Stimulated activated CD4-positive, alpha-beta T cell treated with anti-CD3 and anti-CD28 coated beads, Interleukin-1b, Interleukin-23, amount 100 ng/mL, for 1 hour (primary cell): ENCODE measurements around the gene PHLDB3.

Experiments used
- DNase-seq, 2 donors: peaks; one replicate each; pipeline ENCODE4 v3.0.0-alpha.2; 2020; ENCODE audit warnings: low read depth in 2 of 2

Gene PHLDB3

DNA sequence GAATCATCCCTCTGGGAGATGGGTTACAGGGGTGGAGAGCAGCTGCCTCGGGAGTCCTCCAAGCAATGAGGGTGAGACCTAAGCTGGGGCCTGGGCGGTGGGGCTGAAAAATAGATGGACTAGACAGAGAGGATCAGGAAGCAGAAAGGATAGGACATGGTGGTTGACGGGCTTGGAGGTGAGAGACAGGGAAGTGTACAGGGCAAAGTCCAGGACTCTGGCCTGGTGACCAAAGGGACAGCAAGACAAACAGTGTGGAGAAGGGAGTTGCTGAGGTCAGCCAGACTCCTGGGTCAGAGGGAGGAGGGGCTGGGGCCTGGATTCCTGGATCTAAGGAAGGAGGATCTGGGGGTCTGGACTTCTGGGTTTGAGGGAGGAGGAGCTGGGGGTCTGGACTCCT is 5.5 kb downstream of the PHLDB3 start:
- DNase-seq: no peak

DNA sequence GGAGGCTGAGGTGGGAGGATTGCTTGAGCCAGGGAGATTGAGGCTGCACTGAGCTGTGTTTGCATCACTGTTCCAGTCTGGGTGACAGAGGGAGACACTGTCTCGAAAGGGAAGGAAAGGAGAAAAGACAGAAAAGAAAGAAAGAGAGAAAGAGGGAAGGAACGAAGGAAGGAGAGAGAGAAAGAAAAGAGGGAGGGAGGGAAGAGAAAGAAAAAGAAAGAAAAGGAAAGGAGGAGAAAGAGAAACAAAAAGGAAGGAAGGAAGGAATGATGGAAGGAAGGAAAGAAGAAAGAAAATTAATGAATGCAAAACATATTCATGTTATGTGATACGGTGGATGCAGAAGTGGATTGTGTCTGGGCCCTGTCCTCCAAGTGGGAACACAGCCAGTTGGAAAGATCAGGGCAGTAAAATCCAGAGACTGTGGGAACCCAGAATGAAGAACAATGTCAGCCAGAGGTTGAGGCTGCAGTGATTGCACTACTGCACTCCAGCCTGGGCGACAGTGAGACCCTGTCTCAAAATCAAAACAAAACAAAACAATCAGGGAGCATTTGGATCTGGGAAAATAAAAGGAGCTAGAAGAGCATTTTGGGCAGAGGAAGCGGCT is 6.2 kb downstream of the PHLDB3 start:
- no peak for DNase-seq

DNA sequence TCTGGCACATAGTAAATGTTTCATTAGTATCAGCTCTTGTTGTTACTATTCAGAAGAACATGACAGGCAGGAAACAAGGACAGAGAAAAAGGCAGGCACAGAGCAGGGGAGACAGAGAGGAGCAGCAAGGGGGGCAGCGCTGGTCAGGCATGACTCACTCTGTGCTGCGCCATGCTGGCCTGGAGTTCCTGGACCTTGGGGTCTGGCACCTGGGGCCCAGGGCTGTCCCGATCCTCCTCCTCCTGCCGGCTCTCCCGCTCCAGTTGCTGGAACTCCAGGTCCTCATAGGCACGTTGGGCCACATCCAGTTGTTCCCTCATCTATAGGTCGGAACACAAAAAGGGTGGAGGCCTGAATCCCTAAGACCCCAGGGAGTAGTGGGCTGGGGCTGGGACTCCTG is 7.6 kb downstream of the PHLDB3 start:
- DNase-seq: no peak

DNA sequence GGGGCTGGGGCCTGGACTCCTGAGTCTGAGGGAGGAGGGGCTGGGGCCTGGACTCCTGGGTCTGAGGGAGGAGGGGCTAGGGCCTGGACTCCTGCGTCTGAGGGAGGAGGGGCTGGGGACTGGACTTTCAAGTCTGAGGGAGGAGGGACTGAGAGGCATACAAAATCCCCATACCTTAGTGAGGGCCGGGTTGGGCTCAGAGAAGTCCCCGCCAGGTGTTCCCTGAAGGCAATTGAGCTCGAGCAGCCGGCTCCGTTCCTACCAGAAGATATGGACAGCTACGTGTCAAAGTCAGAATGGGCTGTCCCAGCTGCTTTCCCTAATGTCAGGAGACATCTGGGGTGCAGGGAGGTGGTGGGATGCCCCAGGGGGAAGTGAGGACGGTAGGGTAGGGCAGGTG is 9.5 kb downstream of the PHLDB3 start:
- DNase-seq: no peak

DNA sequence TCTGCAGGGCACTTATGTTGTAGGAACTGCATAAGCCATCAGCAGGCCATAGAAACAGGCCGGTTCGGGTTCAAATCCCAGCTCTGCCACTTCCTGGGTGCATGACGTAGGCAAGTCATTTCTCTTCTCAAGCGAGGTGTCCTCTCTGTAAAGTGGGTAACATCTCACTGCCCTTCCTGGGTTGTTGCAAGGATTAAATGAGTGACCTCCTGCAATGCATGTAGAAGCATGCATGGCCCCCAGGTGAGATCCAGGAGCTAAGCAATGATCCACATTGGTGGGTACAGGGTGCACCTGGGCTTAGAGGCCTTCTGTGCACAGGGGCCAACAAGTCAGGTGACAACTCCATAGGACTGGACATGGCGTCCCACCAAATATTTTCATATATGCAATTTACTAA is 13.8 kb downstream of the PHLDB3 start:
- DNase-seq: no peak

DNA sequence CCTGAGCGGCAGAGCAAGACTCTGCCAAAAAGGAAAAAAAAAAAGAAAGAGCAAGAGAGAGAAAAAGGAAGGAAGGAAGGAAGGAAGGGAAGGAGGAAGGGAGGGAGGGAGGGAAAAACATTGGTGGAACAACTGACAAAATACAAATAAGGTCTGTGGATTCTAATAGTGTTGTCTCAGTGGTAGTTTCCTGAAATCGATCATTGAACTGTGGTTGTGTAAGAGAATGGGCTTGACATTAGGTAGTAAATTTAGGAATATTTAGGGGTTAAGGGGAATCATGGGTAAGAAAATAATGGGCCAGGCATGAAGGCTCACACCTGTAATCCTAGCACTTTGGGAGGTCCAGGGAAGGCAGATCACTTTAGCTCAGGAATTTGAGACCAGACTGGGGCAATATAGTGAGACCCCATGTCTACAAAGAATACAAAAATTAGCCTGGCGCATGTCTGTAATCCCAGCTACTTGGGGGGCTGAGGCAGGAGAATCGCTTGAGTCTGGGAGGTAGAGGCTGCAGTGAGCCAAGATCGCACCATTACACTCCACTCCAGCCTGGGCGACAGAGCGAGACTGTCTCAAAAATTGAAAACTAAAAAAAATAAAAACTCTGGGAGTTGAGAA is 14.5 kb downstream of the PHLDB3 start:
- no peak for DNase-seq

DNA sequence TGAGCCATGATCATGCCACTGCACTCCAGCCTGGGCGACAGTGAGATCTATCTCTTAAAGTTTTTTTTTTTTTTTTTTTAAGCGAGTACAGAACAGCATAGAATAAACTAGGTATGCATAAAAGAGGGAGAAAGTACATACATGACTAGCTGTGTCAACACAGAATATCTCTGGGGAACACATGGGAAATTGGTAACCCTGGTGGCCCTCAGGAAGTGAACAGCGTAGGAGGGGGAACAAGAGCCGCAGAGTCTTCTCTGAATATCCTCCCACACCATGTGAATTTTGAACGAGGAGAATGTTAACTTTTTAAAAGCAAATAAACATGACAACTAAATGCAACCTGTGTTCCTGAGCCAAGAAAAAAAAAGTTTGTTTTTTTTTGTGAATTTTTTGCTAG is 15.2 kb downstream of the PHLDB3 start:
- DNase-seq: no peak

DNA sequence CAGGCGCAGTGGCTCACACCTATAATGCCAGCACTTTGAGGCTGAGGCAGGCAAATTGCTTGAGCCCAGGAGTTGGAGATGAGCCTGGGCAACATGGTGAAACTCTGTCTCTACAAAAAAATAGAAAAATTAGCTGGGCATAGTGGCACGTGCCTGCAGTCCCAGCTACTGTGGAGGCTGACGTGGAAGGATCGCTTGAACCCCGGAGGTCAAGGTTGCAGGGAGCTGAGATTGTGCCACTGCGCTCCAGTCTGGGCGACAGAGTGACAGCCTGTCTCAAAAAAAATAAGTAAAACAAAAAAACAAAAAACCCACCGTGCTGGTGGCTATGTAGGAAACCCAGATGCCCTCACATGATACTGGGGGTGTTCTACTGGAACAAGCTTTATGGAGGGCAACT is 16.4 kb downstream of the PHLDB3 start:
- no peak for DNase-seq

DNA sequence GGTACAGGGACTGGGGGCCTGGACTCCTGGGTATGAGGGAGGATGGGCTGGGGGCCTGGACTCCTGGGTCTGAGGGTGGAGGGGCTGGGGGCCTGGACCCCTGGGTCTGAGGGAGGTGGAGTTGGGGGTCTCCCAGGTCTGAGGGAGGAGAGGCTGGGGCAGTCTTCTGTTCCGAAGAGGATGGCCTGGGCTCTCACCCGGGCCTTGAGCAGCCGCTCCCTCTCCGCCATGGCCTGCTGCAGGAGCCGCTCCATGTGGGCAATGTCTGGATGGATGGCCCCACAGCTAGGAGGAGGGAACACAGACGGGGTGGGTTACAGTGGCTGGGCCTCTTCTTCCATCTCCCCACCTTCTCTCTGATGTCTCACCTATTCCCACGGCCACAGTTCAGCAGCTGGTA is 18.1 kb downstream of the PHLDB3 start:
- no peak for DNase-seq

DNA sequence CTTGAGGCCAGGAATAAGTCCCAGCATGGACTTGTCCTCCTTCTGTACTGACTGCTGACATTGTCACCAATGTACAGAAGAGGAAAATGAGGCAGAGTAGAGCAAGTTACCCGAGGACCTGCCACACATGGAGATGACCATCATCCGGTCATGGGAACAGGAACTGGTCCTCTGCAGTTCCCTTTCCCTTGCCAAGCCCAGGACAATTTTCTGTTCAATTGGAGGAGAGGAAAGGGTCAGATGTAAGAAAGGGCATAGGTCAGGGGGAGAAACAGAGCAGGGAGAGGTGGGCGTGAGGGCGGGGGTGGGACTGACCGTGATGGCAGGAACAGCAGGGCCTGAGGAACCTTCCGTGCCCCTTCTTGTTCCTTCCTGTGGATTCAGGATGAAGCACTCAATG is 18.6 kb downstream of the PHLDB3 start:
- DNase-seq: no peak

DNA sequence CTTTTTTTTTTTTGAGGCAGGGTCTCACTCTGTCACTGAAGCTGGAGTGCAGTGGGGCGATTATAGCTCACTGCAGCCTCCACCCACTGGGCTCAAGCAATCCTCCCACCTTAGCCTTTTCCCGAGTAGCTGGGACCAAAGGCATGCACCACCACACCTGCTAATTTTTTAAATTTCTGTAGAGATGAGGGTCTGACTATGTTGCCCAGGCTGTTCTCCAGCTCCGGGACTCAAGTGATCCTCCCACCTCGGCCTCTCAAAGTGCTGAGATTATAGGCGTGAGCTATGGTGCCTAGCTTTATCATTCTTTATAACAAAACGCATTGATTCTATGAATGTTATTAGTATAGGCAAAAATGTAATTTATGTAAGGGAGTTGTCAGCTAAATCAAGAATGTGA is 21.3 kb downstream of the PHLDB3 start:
- DNase-seq: no peak

DNA sequence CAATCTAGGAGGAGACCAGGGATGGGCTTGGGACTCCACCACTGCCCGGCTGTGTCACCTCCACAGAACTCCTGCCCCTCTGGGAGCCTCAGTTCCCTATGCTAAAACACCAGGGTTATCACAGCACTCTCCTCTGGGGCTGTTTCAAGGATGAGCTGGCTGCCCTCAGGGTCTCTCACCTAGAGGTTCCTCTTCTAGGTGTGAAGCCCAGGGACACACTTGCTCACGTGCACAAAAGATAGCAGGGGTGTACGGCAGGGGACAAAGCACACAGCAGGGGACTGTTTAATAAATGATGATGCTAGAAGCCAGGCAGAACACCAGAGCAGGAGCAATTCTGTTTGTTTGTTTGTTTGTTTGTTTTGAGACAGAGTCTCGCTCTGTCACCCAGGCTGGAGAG is 22.4 kb downstream of the PHLDB3 start:
- DNase-seq: no peak

DNA sequence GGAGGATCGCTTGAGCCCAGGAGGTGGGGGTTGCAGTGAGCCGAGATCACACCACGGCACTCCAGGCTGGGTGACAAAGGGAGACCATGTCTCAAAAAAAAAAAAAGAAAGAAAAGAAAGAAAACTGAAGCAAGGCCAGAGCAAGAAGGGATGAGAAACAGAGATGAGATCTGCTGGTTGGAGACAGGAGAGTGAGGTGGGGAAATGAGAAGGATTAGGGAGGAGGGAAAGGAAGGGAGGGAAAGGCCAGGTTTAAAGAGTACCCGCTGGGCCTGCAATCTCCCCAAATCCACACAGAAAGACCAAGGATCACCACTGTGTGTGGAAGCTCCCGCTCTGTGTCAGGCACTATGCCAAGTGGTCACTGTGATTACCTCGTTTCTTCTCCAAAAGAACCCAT is 22.8 kb downstream of the PHLDB3 start:
- DNase-seq: no peak

DNA sequence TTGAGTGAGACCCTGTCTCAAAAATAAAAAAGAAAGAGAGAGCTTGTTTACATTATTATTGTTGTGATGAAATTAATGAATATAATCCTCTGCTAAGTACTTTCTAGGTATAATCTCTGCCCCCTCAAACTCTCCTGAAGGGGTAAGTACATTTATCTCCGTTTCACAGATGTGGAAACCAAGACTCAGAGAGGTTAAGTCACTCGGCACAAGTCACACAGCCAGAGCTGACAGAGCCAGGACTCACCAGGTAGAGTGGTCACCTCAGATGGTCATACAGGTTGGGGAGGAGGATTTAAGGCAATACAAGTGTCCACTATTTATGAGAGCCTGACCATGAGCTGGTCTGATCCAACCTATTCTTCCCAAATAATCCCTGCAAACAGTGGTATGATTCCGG is 24.0 kb downstream of the PHLDB3 start:
- DNase-seq: no peak

DNA sequence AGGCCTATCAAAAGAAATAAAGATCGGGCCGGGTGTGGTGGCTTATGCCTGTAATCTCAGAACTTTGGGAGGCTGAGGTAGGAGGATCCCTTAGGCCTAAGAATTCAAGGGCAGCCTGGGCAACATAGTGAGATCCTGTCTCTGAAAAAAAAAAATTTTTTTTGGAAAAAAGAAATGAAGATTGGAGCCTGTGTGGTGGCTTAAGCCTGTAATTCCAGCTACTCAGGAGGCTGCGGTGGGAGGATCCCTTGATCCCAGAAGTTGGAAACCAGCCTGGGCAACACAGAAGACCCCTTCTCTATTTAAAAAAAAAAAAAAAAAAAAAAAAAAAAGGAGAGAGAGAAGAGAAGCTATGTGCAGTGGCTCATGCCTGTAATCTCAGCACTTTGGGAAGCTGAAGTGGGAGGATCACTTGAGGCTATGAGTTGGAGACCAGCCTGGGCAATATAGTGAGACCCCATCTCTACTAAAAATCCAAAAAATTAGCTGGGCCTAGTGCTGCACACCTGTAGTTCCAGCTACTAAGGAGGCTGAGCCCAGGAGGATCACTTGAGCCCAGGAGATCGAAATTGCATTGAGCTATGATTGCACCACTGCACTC is 24.5 kb downstream of the PHLDB3 start:
- no peak for DNase-seq

DNA sequence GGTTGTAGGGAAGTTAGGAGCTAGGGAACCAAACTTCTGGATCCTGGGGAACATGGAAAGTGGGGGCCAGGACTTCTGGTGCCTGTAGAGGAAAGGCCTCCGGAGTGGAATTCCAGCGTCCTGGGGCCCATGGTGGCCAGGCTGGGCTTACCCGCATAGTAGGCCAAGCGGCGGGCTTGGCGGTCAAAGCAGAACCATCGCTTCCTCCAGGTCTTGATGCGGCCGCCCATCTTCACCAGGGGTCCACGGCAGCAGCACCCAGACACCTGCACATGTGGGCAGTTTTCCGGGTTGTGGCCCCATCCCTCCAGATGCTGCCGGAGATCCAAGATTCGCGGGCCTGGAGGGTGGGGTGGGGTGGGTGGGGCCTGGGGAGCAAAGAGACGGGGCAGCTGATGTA is 25.3 kb downstream of the PHLDB3 start:
- no peak for DNase-seq

DNA sequence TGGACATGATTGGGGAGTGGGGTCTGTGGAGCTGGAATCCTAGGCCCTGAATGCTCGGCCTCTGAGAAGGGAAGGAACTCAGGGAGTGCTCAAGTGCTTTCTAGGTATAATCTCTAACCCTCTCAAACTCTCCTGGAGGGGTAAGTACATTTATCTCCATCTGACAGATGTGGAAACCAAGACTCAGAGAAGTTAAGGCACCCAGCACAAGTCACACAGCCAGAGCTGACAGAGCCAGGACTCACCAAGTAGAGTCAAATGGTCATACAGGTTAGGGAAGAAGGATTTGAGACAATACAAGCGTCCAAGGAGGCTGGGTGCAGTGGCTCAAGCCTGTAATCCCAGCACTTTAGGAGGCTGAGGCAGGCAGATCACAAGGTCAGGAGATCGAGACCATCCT is 26.2 kb downstream of the PHLDB3 start:
- no peak for DNase-seq

DNA sequence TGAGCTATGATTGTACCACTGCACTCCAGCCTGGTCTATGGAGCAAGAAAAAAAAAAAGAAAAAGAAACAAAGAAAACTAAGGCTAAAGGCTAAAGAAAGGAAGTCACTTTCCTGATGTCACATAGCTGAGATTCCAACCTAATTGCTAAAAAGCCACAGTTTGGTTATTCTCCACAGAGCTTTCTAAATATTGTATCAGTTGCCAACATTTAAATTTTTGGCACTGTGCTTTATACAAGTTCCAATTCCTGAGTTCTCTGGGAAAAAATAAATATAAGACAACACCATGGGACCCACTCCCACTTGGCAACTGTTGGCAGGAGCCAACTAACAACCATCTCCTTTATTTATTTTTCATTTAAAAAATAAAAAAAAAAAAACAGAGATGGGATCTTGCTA is 27.9 kb downstream of the PHLDB3 start:
- no peak for DNase-seq

DNA sequence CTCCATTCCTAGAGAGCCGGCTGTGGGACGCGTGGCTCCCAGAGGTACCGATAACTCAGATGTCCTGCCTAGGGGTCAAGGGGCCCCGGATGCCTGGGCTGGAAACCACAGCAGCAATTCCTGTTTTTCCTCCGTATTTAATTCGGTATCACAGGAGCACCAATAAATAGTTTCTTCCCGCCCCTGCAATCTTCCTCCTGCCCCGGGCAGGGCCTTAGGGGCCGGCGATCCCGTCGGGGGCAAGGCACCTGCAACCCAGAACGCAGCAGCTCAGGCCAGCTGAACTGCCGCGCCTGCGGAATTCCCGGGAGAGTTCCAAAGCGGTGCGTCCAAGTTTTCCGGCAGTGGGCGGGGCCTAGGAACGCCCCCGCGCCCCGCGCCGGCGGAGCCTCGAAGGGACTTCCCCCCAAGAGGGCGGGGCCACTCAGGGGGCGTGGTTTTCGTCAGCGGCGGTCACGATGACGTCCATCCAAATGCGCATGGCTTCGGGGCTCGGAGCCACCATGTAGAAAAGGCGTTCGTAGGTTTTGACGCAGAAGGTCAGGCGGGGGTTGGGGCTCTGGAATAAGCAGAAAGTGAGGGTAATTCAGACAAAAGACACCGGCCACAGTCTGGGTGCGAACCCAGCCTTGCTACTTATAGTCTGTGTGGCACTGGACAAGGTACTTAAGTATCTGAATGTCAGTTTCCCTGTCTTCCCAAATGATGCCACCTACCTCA is 29.4 kb downstream of the PHLDB3 start:
- peak; percentile 83 to 98 for DNase-seq

DNA sequence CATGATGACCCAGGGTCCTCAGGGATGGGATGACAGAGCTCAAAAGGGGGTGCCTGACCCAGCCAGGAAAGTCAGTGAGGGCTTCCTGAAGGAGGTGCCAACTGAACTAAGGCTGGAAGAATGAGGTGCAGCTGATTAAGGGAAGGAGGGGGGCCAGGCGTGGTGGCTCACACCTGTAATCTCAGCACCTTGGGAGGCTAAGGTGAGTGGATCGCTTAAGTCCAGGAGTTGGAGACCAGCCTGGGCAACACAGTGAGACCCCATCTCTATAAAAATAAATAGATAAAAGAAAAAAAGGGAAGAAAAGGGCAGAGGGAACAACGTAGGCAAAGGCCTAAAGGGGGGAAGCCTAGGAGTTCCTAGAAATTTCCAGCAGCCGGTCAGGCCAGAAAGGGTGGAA is 30.1 kb downstream of the PHLDB3 start:
- DNase-seq: no peak

DNA sequence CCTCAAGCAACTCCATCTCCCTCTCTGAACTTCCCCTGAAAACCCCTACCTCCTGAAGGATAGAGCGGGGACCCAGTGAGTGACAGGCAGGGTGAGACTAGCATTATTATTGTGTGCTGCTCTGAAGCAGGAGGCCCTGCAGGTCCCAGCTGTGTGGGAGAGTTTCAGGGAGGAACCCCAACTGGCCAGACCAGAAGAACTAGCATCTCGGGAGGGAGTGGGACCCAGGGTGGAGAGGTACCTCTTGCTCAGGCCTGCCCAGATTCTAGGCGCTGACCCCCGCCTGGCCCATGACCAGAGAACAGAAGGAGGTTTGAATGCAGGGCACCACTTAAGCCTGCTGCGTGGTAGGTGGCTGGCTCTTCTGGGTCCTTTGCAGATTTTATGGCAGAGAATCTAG is 33.5 kb downstream of the PHLDB3 start:
- no peak for DNase-seq

DNA sequence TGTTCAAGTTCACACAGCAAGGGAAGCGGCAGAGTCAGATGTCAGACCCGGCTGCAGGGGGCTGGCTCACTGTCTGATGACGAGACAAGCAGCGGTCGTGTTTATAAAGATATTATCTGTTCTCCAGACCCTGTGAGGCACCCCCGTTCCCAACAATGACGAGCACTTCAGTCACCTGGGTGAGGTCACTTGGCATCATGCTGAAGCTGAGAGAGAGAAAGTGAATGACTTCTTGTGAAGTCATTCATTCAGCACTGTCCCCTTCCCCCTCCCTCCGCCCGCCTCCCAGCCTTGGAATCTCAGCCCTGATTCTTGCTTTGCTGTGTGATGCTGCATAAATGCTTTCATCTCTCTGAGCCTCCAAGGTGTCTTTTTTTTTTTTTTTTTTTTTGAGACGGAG is 34.3 kb downstream of the PHLDB3 start:
- peak in 1 of 2 donors; percentile 14 for DNase-seq

DNA sequence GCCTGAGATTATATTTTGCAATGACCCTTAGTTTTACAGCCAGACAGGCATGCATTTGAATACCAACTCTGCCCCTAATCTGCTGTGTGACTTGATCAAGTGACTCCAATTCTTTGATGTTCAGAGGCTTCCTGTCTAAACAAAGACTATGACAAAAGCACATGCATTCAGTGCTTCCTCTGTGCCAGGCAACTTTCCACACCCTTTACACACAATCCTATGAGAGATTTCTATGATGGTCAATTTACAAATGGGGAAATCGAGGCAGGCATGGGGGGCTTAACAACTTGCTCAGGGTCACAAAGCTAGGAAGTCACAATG is 35.4 kb downstream of the PHLDB3 start:
- no peak for DNase-seq
